ENCODE measurements around the gene PRRC2B.

- TF ChIP-seq POLR2A (IDR thresholded peaks at IDR 0.05; ENCODE audit: borderline replicate concordance, extremely low read depth, insufficient read depth, insufficient read length), result no peak
- no peak for TF ChIP-seq JUND (IDR thresholded peaks at IDR 0.05)
- no peak for TF ChIP-seq CTCF (IDR thresholded peaks at IDR 0.05 in 2 of 3, conservative IDR thresholded peaks at IDR 0.05 in 1 of 3; ENCODE audit: borderline replicate concordance in 1 of 3, insufficient read depth in 1 of 3, low read depth in 2 of 3, low read length in 2 of 3)
These were observed 724 bp downstream of the PRRC2B start for GRCh38 chr9:131394464-131395156.

All from HCT116 (cell line).